T47D (cell line): ENCODE results near the gene PRPH.

Experiments used
- DNase-seq, 2 experiments: peaks; one replicate each; pipeline versions ENCODE4 v3.0.0 to v3.0.0-alpha.2; 2011 to 2012; ENCODE audit warnings: low read depth in 1 of 2, low spot score in 1 of 2
- JUND ChIP-seq: IDR thresholded peaks from 2 replicates; pipeline ENCODE4 v1.6.1; 2012; ENCODE audit warnings: low read depth
- in situ Hi-C: cut with HindIII; loops from 2 replicates; pipeline ENCODE4 v1.10.0; 2016; ENCODE audit warnings: low sequenced_read_pairs, low pct_unique_long_range_greater_than_20kb

PRPH gene

GRCh38 chr12:49334681-49335080 is 39.7 kb downstream of the PRPH start:
- DNase-seq = no peak
- TF ChIP-seq JUND = no peak
- in situ Hi-C loops = no loop called here

- no peak for DNase-seq
- in situ Hi-C loops = no loop called here
Measured at GRCh38 chr12:49335118-49335954, 40.4 kb downstream of the PRPH start.

DNA sequence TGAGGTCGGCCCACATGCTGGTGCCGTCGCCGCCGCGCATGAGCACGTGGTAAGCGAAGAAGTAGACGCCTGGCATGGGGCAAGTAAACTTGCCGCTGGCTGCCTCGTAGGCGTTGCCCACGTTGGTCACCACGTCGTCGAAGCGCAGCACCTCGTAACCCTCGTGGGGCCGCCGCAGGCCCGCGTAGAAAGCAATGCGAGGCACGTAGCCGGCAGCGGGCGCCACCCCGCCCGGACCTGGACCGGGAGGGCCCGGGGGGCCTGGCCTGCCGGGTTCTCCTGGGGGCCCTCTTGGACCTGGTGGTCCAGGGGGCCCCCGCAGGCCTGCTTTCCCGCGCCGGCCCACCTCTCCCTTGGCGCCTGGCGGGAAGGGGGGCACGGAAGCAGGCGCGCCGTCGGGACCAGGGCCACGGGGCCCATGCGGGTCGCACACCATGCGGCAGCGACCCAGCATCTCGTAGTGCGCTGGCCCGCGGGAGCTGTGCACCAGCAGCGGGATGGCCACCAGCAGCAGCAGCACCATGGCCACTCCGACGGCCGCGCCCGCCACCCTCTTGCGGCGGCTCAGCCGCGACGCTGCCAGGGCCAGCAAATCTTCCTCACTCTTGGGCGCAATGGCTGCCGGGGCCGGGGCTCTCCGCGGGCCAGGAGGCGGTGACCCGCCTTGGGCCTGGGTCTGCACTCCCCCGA is 41.2 kb downstream of the PRPH start:
- no peak for TF ChIP-seq JUND
- in situ Hi-C loops = no loop called here
- no peak for DNase-seq

More at GRCh38 chr12:49335118-49335954, 40.4 kb downstream of the PRPH start:
- no peak for TF ChIP-seq JUND

DNA sequence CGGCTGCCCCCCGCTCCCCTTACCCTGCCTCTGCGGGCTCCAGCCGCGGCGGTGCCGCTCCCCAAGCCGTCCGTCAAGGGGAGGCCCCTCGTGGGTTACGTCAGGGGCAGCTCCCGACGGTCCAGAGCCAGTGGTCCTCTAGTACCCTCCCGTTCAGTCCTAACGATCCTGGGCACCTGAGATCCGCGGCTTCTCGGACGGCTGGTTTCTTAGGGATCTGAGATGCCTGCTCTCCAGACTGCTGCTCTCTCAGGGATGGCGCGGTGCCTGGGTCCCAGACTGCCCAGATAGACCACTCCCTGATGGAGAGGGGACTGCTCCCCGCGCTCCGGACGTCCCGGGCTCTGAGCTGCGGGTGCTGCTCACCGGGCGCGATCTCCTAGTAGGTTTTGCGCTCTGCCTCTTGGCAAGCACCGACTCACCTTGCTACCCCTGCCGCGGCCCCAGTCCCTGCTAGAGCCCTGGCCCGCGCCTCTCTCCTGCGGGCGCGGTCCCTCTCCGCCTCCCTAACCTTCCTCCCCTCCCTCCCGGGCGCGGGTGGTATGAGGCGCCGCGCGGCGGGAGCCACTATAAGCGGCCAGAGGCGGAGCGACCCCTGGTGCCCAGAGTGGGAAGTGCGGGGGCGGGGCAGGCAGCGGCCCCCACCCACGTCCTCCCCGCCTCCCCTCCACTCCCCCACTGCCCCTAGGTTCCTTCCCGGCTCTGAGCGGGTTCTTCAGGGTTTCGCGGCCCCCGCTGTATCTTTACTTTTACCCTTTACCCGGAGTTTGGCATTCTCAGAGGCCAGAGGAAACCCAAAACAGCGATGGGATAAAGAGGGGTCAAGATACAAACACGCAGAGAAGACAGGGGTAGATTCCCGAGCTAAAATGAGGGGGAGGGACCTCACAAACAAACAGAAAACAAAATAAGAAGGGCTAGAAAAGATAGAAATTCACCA is 42.0 kb downstream of the PRPH start, which contains the start of gene C1QL4:
Gene C1QL4 (minus strand): TSS at position 544 of the 940 bp plus-strand sequence. CDS start 711 bp downstream, outside the sequence.
- TF ChIP-seq JUND = no peak
- peak; percentile 86 to 96 for DNase-seq
- in situ Hi-C loops = no loop called here

- in situ Hi-C loops = no loop called here
- no peak for TF ChIP-seq JUND
- DNase-seq = no peak
Measured at GRCh38 chr12:49338830-49339463, 44.0 kb downstream of the PRPH start.

DNA sequence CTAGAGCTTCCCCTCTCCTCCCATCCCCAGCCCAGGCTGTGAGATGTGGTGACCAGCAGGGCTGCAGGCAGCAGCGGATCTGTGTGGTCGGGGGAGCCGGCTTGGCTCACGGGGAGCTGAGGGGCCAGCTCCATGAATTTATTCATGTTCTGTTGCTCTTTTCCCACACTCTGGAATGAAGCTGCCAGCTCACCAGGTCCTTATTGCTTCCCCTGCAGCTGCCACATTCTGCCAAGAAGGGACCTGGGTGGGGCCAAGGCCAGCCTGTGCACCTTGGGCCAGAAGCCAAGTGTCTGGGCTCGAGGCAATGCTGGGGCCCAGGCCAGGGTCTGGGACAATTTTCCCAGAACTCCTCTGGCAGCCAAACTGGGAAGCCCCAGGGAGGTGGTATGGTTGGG is 44.5 kb downstream of the PRPH start:
- no peak for TF ChIP-seq JUND
- DNase-seq = no peak
- in situ Hi-C loops = no loop called here

DNA sequence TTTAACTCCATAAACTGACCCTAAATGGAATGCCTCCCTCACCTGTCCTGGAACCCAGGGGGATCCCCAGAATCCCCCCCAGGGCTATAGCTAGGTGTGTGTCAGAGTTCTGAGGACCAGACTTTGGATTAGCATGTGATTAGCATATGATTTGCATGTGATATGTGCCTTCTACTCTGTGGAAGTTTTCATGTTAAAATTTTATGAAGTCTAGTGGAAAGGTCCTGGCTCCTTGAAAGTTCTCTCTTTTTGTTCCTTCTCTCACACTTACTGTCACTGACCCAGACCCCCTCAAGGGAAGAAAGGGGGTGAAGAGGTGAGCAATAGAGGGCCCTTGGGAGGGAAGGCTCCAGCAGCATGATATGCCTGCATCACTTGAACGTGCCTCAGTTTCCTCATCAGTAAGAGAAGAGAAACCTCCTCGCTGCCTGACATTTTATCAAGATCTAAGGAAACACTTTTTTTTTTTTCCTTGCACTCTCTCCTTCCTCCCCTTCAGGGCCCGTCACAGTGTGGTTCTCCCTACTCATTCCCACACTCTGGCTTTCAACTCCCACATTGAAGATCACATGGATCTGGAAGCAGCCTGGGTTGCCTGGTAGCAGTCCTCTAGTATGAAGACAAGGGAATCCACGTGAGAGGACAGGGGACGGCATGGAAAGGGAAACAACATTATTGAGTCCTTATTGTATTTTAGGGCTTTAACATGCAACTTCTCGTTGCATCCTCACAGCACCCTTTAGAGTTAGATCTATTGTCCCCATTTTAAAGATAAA is 45.3 kb downstream of the PRPH start:
- in situ Hi-C loops = no loop called here
- no peak for DNase-seq
- TF ChIP-seq JUND = no peak

- no peak for DNase-seq
- TF ChIP-seq JUND = no peak
- in situ Hi-C loops = no loop called here
Measured at GRCh38 chr12:49340971-49341776, 46.2 kb downstream of the PRPH start.

DNA sequence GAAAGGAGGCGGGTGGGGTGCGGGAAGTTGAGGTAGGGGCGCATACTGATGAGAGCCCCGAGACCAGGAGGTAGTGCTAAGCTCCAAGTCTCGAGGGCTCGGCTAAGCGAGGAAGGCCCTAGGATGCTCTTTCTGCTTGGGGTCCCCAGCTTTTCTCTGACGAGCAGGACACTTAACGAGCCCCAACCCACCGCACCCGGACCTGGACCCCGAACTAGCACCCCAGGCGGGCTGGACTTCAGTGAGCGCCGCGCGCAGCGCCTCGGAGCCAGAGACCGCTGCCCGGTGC is 46.8 kb downstream of the PRPH start:
- no peak for TF ChIP-seq JUND
- no peak for DNase-seq
- in situ Hi-C loops = no loop called here

- in situ Hi-C loops = no loop called here
- no peak for TF ChIP-seq JUND
- DNase-seq = peak; percentile 76 to 80
Measured at GRCh38 chr12:49342066-49342913, 47.3 kb downstream of the PRPH start.
